Uterus (tissue), 2 donors: ENCODE measurements around the gene SPATS2L.

ENCODE experiments used
- CTCF ChIP-seq, 4 experiments: fragments of 200-600 bp in 2 of 4; fragments of 450-650 bp in 2 of 4; sonication (generic) in 2 of 4; IDR thresholded peaks; one replicate each; pipeline ENCODE4 v1.5.1; 2016 to 2019; ENCODE audit warnings: antibody characterized with exemption in 4 of 4, mild to moderate bottlenecking in 2 of 4, moderate library complexity in 1 of 4
- POLR2A ChIP-seq, 2 donors: fragments of 450-650 bp; IDR thresholded peaks; one replicate each; pipeline ENCODE4 v1.6.1; 2016; ENCODE audit warnings: antibody characterized with exemption in 2 of 2, mild to moderate bottlenecking in 1 of 2, moderate library complexity in 1 of 2

GRCh38 chr2:200359552-200359951 is 53.1 kb downstream of the SPATS2L start:
- TF ChIP-seq POLR2A (IDR thresholded peaks at IDR 0.05) = no peak
- no peak for TF ChIP-seq CTCF (IDR thresholded peaks at IDR 0.05)
